IPS DF 4.7 (cell line): Measurements from ENCODE around the gene TTC9.
"Not testable (repeated sequence)": the region's sequence is repeated elsewhere in the genome, so short reads cannot be mapped to it uniquely, and the experiment has no call there.

Experiments used
- DNase-seq: peaks from one replicate; pipeline ENCODE4 v3.0.0-alpha.2; 2013; ENCODE audit warnings: low spot score; ENCODE audit errors: extremely low read depth

The TTC9 gene

DNA sequence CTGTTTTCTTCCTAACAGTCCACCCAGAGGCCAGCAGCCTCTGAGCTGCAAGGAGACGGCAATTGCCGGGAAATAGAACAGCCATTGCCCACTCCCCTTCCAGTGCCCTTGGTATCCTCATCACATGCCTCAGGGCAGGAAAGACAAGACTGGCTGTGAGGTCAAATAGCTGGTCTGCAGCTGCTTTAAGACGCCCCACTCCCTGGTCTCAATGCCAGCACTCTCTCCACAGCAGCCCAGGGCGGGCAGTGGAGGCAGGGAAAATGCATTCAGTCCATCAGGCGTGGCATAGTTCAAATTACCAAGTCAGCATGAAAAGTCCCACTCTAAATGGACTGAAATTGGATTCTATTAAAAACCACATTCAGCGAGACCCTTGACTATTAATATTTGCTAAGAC lies 35.6 kb downstream of the TTC9 start:
- DNase-seq: no peak

DNA sequence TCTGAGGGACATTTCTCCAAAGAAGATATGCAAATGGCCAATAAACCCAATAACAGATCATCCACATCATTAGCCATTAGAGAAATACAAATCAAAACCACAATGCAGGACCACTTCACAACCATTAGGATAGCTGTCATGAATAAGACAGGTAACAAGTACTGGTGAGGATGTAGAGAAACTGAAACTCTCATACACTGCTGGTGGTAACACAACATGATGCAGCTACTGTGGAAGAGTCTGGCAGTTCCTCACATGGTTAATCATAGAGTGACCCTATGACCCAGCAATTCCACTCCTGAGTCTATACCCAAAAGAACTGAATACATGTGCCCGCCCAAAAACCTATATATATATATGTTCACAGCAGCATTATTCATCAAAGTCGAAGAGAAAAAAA lies 39.0 kb downstream of the TTC9 start:
- DNase-seq: no peak

DNA sequence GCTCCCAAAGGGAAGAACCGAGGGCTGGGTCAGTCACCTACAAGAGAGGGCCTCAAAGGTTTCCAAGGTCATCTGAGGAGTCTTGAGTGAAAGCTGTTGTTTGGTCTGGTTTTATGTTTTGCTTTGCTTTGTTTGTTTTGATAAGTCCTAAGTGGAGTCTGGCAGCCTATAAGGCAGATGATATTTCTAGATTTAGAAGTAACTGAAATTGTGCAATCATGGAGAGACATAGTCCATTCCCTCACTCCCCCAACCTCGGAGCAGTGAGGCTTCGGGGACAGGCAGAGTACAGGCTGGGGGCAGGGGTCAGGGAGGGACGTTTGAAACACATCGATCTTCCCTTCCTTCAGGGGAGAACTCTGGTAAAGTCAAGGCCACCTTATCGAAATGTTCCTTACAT lies 42.3 kb downstream of the TTC9 start:
- no peak for DNase-seq

DNA sequence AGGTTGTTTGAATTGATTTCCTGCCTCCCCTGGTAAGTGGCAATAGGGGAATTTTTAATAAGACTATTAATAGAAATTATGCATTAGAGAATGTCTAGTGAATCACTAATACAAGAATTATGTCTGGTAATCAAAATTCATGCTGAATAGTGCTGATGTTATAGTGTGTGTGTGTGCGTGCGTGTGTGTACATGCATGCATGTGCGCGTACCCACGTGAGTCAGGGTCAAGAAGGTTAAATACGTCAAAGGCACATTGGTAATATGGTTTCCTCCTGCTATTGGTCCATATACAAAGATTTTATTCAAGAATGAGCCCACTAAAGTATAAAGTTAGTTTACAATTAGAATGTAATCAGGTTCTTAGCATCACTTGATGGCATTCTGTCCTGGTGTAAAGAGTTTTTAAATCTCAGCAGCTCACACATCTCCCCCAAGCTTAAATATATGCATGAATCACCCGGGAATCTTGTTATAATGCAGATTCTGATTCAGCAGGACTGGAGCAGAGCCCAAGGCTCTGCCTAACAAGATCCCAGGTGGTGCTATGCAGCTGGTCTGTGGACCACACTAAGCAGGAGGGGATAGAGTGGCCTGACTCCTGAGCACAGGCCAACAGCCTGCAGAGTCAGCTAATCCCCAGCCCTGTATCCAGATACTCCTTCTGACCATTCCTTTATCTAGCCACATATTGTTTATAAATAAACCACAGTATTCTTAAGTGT lies 43.9 kb downstream of the TTC9 start:
- DNase-seq: no peak

DNA sequence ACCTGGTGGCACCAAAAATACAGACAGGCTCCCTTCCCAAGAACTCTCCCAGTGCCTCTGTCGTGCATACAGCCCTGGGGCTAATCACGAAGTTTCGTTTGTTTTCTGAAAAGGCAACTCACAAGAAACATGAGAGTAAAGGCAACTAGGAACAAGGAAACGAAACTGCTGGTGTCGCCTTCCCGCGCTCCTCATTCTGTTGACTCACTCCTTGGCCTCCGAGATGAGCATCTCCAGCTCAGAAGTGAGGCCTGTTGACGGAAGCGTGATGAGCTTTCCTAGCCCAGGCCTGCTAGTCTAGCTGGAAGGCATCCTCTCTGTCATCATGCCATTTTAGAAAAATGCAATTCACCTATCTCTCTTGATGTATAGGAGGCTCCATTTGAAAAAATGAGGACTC lies 50.5 kb downstream of the TTC9 start:
- DNase-seq: no peak

DNA sequence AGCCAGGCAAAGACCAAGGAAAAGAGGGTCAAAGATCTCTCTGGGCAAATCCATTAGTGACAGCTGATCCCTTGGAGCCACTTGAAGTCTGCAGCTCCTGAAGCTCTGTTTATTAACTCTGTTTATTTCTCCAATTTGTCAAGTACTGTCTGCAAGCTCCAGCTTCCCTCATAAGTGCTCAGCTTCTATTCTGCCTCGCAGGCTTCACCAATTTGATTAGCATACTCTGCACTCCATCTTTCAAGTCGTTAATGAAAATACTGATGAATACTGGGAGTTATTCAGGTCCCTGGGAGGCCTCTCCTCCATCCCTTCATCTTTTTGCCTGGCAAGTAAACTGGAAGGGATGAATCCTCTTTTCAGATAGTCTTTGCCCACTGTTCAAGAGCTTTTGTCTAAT lies 54.3 kb downstream of the TTC9 start:
- no peak for DNase-seq

DNA sequence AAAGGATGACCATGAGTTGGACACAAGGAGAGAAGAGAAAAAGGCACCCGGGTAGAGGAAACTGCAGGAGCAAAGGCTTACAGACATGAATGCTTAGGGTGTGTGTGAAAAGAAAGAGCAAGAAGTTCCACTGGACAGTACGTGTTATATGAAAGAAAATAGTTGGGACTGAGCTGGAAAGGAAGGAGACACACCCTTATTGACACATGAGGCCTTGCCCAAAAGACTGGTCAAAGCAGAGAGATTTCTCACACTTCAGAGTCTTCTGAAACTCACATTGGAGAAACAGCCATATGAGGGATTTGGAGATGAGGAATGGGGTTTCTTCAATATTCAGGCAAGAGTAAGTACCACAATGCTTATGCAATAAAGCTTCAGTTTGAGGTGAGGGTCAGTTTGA lies 56.0 kb downstream of the TTC9 start:
- no peak for DNase-seq

DNA sequence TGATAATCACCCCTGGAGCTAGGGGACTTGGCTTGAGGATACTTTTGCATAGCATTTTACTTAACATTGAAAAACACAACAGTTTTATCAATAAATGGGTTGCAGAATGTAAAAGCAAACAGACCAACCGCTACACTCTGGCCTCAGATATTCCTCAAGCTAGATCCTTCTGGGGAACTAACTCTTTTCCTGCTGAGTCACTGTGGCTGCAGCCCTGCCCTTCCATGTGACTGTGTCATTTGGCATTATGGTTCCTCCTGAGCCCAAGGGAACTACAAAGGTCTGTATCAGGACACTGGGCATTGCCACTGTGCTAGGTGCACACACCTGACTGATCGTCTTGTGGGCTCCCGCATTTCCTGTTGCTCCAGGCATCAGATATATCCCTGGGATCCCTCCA lies 56.6 kb downstream of the TTC9 start:
- no peak for DNase-seq

DNA sequence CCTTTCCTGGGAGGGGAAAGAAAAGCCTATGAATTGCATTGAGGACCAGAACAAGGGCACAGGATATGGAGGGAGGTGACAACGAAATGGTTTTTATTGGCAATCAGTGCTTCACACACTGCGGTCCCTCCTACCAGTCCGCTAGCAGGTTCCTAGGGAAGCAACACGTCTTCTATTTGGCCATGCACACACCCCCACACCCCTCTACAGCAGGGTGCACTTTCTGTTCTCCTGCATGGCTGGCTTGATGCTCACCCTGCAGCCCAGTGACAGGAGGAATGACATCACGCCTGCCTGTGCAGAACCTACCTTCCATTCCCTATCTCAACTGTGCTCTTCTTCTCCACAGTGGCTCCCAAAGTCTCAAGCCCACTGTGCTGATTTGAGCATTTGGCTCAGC lies 57.9 kb downstream of the TTC9 start:
- no peak for DNase-seq

DNA sequence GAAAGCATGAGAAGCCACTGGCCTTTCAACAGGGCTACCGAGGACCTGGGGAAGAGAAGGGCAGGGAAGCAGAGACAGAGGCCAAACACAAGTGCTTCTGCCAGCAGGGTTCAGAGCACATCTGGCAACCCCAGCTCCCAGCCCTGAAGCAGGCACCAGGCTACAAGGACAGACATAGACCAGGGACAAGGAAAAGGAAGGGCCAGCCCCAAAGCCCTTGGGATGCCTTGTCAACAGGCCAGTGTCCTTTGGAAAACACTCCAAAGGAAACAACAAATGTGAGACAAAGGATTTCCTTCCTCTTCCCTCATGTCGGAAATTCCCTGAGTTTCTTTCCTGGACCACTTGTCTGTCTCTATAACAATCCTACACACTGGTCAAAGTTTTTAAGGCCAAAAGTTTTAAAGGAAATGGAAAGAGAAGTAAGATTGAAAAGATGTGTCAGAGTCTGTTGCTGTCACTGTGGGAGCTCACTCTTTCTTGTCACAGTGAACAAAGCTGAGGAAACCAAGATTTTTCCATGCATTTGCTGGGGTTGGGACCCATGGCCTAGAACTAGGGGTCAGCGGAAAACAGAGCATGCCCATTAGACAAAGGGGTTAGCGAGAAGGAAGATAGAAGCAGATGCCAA lies 59.4 kb downstream of the TTC9 start:
- DNase-seq: no peak

DNA sequence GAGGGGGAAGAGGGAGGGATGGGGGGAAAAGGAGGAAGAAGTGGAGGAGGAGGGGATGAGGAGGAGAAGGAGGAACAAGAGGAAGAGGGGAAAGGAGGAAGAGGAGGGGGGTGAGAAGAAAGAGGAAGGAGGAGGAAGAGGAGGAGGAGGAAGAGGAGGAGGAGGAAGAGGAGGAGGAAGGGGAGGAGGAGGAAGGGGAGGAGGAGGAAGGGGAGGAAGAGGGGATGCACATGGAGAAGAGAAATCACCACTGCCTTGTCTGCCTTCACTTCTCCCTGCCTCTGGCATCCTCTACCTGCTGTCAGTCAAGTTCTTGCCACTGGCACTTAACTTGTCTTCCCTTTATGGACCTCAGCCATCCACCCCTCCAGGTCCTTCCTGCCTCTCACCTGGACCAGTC lies 59.9 kb downstream of the TTC9 start:
- DNase-seq: no peak

DNA sequence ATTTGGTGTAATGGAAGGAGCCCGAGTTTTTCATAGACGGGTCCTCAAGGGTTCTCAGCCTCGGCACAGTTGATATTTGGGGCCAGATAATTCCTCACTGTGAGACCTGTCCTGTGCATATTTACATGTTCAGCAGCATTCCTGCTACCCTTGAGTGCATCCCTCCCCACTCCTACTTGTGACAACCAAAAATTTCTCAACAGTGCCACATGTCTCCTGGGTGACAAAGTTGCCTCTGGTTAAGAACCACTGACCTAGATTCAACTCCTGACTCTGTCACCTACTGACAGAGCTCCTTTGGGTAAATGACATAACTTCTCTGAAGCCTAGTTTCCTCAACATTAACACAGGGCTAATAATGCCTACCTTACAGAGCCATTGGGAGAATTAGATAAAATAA lies 60.4 kb downstream of the TTC9 start:
- no peak for DNase-seq

DNA sequence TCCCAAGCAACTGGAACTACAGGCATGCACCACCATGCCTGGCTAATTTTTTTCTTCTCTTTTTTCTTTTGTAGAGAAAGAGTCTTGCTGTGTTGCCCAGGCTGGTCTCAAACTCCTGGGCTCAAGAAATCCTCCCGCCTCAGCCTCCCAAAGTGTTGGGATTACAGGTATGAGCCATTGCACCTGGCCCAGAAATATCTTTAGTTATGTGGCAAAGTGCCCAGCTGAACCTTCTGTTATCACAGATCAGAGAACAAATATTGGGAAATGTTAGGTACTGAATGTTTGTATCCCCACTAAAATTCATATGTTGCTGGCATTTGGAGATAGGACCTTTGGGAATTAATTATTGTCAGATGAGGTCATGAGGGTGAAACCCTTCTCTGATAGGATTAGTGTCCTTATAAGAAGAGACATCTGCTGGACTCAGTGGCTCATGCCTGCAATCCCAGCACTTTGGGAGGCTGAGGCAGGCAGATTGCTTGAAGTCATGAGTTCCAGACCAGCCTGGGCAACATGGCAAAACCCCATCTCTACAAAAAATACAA lies 62.0 kb downstream of the TTC9 start:
- DNase-seq: not testable (repeated sequence)

DNA sequence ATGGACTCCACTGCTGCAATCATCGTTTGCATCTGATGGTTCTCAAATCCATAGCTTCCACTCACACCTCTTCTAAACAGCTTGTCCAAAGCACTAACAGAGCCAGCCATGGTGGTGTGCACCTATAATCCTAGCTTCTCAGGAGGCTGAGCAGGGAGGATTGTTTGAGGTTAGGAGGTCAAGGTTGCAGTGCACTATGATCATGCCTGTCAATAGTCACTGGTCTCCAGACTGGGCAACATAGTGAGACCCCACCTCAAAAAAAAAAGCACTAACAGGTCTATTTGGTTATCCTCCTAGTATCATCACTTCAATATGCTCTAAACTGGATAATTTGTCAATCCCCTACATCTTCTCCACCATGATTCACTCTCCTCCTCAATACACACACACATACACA lies 63.2 kb downstream of the TTC9 start:
- DNase-seq: no peak

DNA sequence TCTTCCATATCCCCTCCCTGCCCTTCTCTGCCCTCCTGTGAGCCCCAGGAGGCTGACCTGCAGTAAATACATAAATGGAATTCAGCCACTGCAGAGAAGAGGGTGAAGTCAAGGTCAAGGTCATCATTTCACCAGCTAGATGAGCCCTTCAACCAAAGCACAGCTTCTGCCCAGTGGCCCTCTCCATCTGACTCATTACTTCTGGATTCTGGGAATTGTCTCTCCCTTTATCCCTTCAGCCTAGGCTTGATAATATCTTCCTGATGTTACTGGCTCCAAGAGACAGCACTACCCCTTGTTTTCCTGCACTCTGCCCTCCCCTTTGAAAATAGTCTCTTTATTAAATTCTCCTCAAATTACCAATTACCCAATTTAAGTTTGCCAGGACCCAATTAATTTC lies 64.5 kb downstream of the TTC9 start:
- no peak for DNase-seq

DNA sequence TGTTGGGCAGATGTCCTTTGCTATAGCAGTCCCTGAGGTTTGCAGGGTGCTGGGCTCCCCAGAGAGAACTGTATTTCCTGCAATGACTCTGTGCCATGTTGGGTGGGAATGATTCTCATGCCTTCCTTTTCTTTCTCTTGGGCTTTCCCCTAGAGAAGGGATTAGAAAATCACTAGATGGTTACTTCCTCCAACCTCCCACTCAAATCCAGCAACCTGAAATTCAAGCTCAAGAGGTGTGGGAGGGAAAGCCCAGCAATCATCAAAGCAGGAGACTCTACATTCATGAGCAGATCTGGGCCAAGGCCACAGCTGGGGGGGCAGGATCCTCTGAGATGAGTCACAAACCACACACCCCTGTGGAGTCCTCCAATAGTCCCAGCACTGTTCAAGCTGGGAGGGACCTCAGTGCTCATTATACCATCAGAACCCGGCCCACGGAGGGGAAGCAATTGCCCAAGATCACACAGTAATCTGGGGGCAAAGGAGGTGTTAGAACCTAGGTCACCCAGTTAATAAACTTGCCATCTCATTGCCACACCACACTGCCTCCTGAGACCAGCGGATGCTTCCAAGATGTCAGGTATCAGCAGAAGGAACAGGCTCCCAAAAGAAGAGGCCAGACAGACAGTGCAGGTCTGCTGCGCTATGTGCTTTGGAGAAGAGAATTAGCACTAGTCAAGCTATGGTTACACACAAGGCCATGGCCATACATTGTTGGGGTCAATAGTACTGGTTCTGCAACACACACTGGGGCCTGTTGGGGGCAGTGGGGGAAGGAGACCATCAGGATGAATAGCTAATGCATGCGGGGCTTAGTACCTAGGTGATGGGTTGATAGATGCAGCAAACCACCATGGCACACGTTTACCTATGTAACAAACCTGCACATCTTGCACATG lies 65.7 kb downstream of the TTC9 start:
- no peak for DNase-seq

DNA sequence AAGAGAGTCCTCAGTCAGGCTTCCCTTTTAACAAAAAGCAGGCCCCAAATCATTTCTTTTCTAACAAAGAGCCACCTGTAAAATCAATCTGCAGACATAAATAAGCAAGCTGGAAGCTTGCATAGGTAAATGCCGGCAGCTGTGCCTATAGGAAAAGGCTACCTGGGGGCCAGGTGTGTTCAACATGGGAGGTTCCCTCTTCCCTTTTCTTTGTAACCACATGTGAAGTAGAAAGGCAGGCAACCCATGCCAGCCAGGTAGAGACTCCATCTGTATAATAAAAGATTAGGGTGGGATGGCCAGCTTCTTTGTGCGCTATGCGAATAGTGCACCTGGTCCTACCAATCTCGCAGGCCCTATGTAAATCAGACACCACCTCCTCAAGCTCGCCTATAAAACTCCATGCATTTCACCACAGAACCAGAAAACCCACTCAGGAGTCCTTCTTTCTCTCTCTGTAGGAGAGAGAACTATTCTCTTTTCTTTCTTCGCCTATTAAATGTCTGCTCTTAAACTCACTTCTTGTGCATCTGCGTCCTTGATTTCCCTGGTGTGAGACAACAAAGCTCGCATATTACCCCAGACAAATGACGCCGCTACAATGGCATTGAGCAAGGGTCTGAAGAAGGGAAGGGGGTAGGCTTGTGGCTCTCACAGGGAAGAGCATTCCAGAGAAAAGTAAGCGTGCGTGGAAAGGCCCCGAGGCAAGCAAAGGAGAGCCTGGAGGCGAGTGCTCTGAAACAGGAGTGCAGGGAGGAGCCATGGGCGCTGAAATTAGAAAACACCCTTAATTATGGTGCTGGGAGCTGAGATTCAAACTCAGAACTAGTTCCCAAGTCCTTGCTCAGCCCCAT lies 67.2 kb downstream of the TTC9 start:
- no peak for DNase-seq

DNA sequence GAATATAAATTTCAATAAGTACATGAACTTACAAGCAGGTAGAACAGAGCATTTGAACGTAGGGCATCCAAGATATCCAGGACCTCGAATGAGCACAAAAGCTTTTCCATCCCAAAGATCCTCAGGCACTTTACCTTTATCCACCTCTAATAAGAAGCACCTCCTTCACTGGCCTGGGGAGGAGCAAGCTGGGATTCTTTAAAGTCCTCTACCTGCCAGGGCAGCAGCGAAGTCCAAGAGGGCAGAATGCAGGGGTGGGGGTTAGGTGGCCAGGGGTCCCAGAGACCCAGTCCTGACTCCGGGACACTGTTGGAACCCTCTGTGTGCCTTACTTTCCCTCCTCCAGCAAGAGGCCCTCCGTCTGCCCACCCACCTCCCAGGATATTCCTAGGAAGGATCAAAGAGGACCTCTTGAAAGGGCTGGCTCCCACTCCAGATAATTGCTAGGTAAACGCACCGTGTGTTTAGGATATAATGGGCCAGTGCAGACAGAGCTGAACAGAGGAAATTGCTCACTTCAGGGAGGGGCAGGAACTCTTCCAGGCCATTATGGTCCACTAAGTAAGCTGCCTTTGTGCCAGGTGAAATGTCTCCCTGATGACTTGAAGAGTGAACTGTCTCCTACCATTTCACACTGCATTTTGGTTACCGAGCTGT lies 68.1 kb downstream of the TTC9 start:
- DNase-seq: no peak

DNA sequence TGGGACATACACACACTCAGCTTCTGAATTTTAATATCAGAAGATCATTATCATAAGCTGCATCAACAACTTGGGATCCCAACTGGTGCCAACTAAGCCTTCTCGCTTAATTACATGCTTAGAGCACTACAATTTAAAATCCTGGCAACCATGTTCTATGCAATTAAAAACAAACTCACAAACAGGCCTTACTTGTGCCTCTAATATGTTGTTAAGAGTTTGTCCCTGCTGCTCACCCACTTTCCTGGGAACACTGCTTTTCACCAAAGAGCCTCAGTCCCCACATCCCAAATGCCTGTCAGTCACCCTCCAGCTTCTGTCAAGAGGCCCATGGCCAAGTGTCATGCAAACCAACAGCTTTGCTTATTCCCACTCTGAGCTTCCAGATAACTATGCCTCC lies 69.7 kb downstream of the TTC9 start:
- DNase-seq: no peak

DNA sequence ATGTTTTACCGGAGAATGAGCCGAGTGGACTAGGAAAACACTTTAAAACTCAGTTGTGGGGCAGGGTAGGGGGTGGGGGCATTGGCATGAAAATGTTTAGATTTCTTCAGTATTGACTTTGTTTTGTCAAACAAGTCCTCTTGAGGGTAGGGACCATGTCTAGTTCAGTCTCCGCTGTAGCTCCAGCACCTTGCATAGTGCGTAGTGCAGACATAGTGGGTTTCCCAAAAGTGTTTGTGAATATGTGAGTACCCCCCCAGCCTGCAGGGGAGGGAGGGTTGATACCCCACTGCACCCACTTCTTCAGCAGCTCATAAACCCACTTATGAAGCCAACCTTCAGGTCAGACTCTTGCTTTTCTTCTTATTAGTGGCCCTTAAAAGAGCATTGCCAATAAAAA lies 71.4 kb downstream of the TTC9 start:
- DNase-seq: no peak

DNA sequence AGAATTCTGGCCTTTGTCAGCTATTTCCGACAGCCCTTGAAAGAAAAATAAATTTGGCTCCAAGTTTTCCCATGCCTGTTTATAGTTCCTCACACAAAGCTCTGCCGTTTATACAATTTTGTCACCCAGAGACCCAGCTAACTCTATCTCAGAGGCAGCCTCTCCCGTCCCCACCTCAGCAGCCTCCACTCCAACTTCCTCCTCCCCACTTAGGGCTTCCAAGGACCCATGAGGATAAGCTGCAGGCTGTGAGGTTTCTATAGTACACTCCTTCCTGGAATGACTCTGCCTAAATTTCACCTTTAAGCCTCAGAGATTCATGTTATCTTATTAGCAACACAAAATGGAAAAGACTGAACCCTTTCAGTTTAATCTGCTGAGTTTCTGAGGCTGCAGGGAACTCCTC lies 71.8 kb downstream of the TTC9 start:
- DNase-seq: no peak
